ENCODE measurements around the gene PSD4.

PSD4 gene

GRCh38 chr2:113209646-113210171 is 35.9 kb downstream of the PSD4 start:
- TF ChIP-seq CTCF (IDR thresholded peaks at IDR 0.05; ENCODE audit: insufficient read depth, low read length) (no peak), SPI1 (IDR thresholded peaks at IDR 0.05; ENCODE audit: borderline replicate concordance, low read depth) (no peak), REST (IDR thresholded peaks at IDR 0.05; ENCODE audit: insufficient replicate concordance, low read depth) (no peak), POLR2AphosphoS5 (IDR thresholded peaks at IDR 0.05; ENCODE audit: low read depth) (no peak), GABPA (IDR thresholded peaks at IDR 0.05; ENCODE audit: low read depth) (no peak)
- no peaks in the 10 kb centered on the region for H3K27me3 ChIP-seq (ENCODE audit: insufficient read depth, poor library complexity, severe bottlenecking)
- no peak overlapping the region for H3K27ac ChIP-seq (replicated peaks)
- no peak for DNase-seq (ENCODE audit: low read depth in 1 of 2, low spot score in 1 of 2)
- H3K4me3 ChIP-seq (replicated peaks; ENCODE audit: insufficient read depth, low read length) = no peak overlapping the region

- no peak overlapping the region for H3K27ac ChIP-seq (replicated peaks)
- TF ChIP-seq POLR2AphosphoS5 (IDR thresholded peaks at IDR 0.05; ENCODE audit: low read depth) (no peak), GABPA (IDR thresholded peaks at IDR 0.05; ENCODE audit: low read depth) (no peak), REST (IDR thresholded peaks at IDR 0.05; ENCODE audit: insufficient replicate concordance, low read depth) (no peak), SPI1 (IDR thresholded peaks at IDR 0.05; ENCODE audit: borderline replicate concordance, low read depth) (no peak), CTCF (IDR thresholded peaks at IDR 0.05; ENCODE audit: insufficient read depth, low read length) (no peak)
- no peak for DNase-seq (ENCODE audit: low read depth in 1 of 2, low spot score in 1 of 2)
These were observed 37.7 kb downstream of the PSD4 start for GRCh38 chr2:113211226-113212105.

GRCh38 chr2:113212245-113213060 is 38.7 kb downstream of the PSD4 start:
- TF ChIP-seq CTCF (IDR thresholded peaks at IDR 0.05; ENCODE audit: insufficient read depth, low read length) = no peak
- H3K27ac ChIP-seq (replicated peaks) = no peak overlapping the region
- no peak for DNase-seq (ENCODE audit: low read depth in 1 of 2, low spot score in 1 of 2)

More at GRCh38 chr2:113211226-113212105, 37.7 kb downstream of the PSD4 start:
- Histone ChIP-seq H3K27me3 (ENCODE audit: insufficient read depth, poor library complexity, severe bottlenecking) (no peaks in the 10 kb centered on the region), H3K4me3 (replicated peaks; ENCODE audit: insufficient read depth, low read length) (no peak overlapping the region)

More at GRCh38 chr2:113212245-113213060, 38.7 kb downstream of the PSD4 start:
- Histone ChIP-seq H3K27me3 (ENCODE audit: insufficient read depth, poor library complexity, severe bottlenecking) (no peaks in the 10 kb centered on the region), H3K4me3 (replicated peaks; ENCODE audit: insufficient read depth, low read length) (no peak overlapping the region)
